K562 (cell line): ENCODE measurements around the gene ABCC11. TPM values are rescaled to one million over a fixed set of nuclear protein-coding genes. Genes with fewer than 3 reads are reported as not detected.

Experiments used
- ATAC-seq: fragments of 200-7000 bp; cut with Tn5 transposase; 3 replicates; pipeline ENCODE4 v1.9.1; 2020; ENCODE audit warnings: moderate library complexity
- BruUV-seq: library from RNA; stranded (reverse); fragments of 400-500 nt; replicated peaks from 2 replicates; lab custom pipeline; 2021; lab: Mats Ljungman, UMichigan
- CTCF ChIA-PET: fragments of 300-600 bp; formaldehyde crosslinking; extraction: SDS; loops from one replicate; lab custom pipeline; 2021; ENCODE audit warnings: low intra/inter-chr PET ratio; lab: Yijun Ruan, JAX
- POLR2A ChIA-PET: fragments of 300-600, 350-650 bp; sonication (Branson Sonifier 250); formaldehyde crosslinking; extraction: SDS; loops from one replicate; lab custom pipeline; 2021; ENCODE audit warnings: antibody characterized with exemption, inconsistent platforms; lab: Yijun Ruan, JAX
- DNase-seq, 4 experiments: peaks; one replicate each; pipeline versions ENCODE4 v3.0.0 to v3.0.0-alpha.2; 2011 to 2018; ENCODE audit warnings: low spot score in 3 of 4, mixed read lengths in 3 of 4; ENCODE audit errors: extremely low read depth in 1 of 4
- FAIRE-seq: peaks from 2 replicates; lab custom pipeline; 2011; peaks lifted over from hg19 to GRCh38; lab: Jason Lieb, UNC
- H2AFZ ChIP-seq: 2 replicates; pipeline ENCODE4 v1.6.0; 2011; ENCODE audit warnings: low read depth, low read length, control low read depth, inconsistent platforms
- H3K27ac ChIP-seq: fragments of 200-600 bp; 3 replicates; pipeline ENCODE4 v1.8.0; 2011; ENCODE audit warnings: low read depth, mild to moderate bottlenecking, control low read depth, inconsistent platforms, low read length, moderate library complexity, mixed read lengths; ENCODE audit errors: extremely low read depth
- H3K27me3 ChIP-seq, 2 experiments: fragments of 300-600 bp in 1 of 2; 2 replicates in 1 of 2; 3 replicates in 1 of 2; pipeline versions ENCODE4 v1.6.0 to v1.8.0; 2011; ENCODE audit warnings: inconsistent platforms in 2 of 2, low read length in 2 of 2, mild to moderate bottlenecking in 1 of 2, mixed read lengths in 1 of 2, moderate library complexity in 1 of 2; ENCODE audit not compliant: control insufficient read depth in 2 of 2, insufficient read depth in 2 of 2
- H3K36me3 ChIP-seq: fragments of 300-600 bp; 3 replicates; pipeline ENCODE4 v1.8.0; 2011; ENCODE audit warnings: mild to moderate bottlenecking, low read length, inconsistent platforms; ENCODE audit not compliant: control insufficient read depth, insufficient read depth
- H3K4me1 ChIP-seq, 2 experiments: fragments of 200-600 bp in 1 of 2; replicated peaks in 1 of 2; 2 replicates in 1 of 2; 3 replicates in 1 of 2; pipeline versions ENCODE4 v1.5.1 to v1.8.0; 2011; ENCODE audit warnings: inconsistent platforms in 2 of 2, low read length in 2 of 2, mild to moderate bottlenecking in 1 of 2, mixed read lengths in 1 of 2, moderate library complexity in 1 of 2; ENCODE audit not compliant: control insufficient read depth in 2 of 2, insufficient read depth in 2 of 2
- H3K4me2 ChIP-seq: 2 replicates; pipeline ENCODE4 v1.6.1; 2011; ENCODE audit warnings: low read length, control low read depth, inconsistent platforms, mixed read lengths; ENCODE audit not compliant: insufficient read depth
- H3K4me3 ChIP-seq: fragments of 200-600 bp; sonication (generic), shearing (Covaris generic); 2 replicates; pipeline ENCODE4 v1.5.1; 2016; ENCODE audit warnings: control low read depth, inconsistent platforms
- H3K79me2 ChIP-seq: fragments of 200-600 bp; 3 replicates; pipeline ENCODE4 v1.8.0; 2011; ENCODE audit warnings: low read length, inconsistent platforms; ENCODE audit not compliant: control insufficient read depth, insufficient read depth
- H3K9ac ChIP-seq, 2 experiments: 2 replicates each; pipeline versions ENCODE4 v1.6.0 to v1.6.1; 2011; ENCODE audit warnings: low read depth in 2 of 2, low read length in 2 of 2, control low read depth in 1 of 2, inconsistent platforms in 1 of 2, mild to moderate bottlenecking in 1 of 2, mixed read lengths in 1 of 2; ENCODE audit not compliant: insufficient read depth in 1 of 2
- H3K9me1 ChIP-seq: one replicate; pipeline ENCODE4 v1.6.0; 2011; ENCODE audit warnings: inconsistent platforms, mild to moderate bottlenecking, low read length, moderate library complexity; ENCODE audit not compliant: control insufficient read depth, insufficient read depth
- H3K9me3 ChIP-seq: replicated peaks from 2 replicates; pipeline ENCODE4 v1.5.1; 2011; ENCODE audit warnings: low read depth, low read length, inconsistent platforms; ENCODE audit not compliant: control insufficient read depth, insufficient read depth
- H4K20me1 ChIP-seq: replicated peaks from 2 replicates; pipeline ENCODE4 v1.6.1; 2011; ENCODE audit warnings: low read length, inconsistent platforms, mixed read lengths; ENCODE audit not compliant: control insufficient read depth, insufficient read depth
- ATF4 ChIP-seq: fragments of 450-650 bp; formaldehyde crosslinking; IDR thresholded peaks from 2 replicates; pipeline ENCODE4 v1.4.0; 2022; ENCODE audit warnings: mild to moderate bottlenecking, moderate library complexity
- CHD4 ChIP-seq: fragments of 200-600 bp; sonication (generic); IDR thresholded peaks from 3 replicates; pipeline ENCODE4 v1.6.1; 2012; ENCODE audit warnings: low read depth, mild to moderate bottlenecking, mixed read lengths, low read length, inconsistent platforms; ENCODE audit not compliant: insufficient read depth, insufficient replicate concordance, poor library complexity, severe bottlenecking
- DIDO1 ChIP-seq: fragments of 450-650 bp; IDR thresholded peaks from 2 replicates; pipeline ENCODE4 v1.6.1; 2016; ENCODE audit warnings: low read depth, missing biosample characterization, missing genetic modification characterization
- HES1 ChIP-seq: fragments of 450-650 bp; IDR thresholded peaks from 2 replicates; pipeline ENCODE4 v1.6.1; 2016; ENCODE audit warnings: low read depth, mild to moderate bottlenecking, moderate library complexity
- HOMEZ ChIP-seq: fragments of 250-450 bp; sonication (Bioruptor Pico); IDR thresholded peaks from 2 replicates; pipeline ENCODE4 v1.4.0; 2020; ENCODE audit warnings: mild to moderate bottlenecking, moderate library complexity
- KAT8 ChIP-seq: fragments of 450-650 bp; IDR thresholded peaks from 2 replicates; pipeline ENCODE4 v1.6.1; 2016; ENCODE audit warnings: low read depth, mild to moderate bottlenecking
- NFXL1 ChIP-seq: fragments of 450-650 bp; formaldehyde crosslinking; IDR thresholded peaks from 2 replicates; pipeline ENCODE4 v1.4.0; 2021; ENCODE audit warnings: mild to moderate bottlenecking
- POU5F1 ChIP-seq: fragments of 150-350 bp; IDR thresholded peaks from 2 replicates; pipeline ENCODE4 v1.6.1; 2014; ENCODE audit warnings: borderline replicate concordance, low read length, low read depth, mild to moderate bottlenecking; ENCODE audit not compliant: partially characterized antibody
- ZBTB5 ChIP-seq: fragments of 450-650 bp; IDR thresholded peaks from 2 replicates; pipeline ENCODE4 v1.6.1; 2017; ENCODE audit warnings: antibody characterized with exemption
- ZBTB8A ChIP-seq: fragments of 450-650 bp; IDR thresholded peaks from 2 replicates; pipeline ENCODE4 v1.6.1; 2018; ENCODE audit warnings: mild to moderate bottlenecking, moderate library complexity; ENCODE audit not compliant: partially characterized antibody
- ZNF140 ChIP-seq: fragments of 250-450 bp; sonication (Bioruptor Pico); IDR thresholded peaks from 2 replicates; pipeline ENCODE4 v1.8.0; 2021; ENCODE audit warnings: moderate library complexity, mild to moderate bottlenecking, inconsistent platforms
- ZNF277 ChIP-seq: fragments of 250-450 bp; sonication (Bioruptor Pico); IDR thresholded peaks from 2 replicates; pipeline ENCODE4 v1.8.0; 2022; ENCODE audit warnings: inconsistent platforms, mild to moderate bottlenecking, moderate library complexity, borderline replicate concordance
- ZNF41 ChIP-seq: fragments of 250-450 bp; sonication (Bioruptor Pico); conservative IDR thresholded peaks from 2 replicates; pipeline ENCODE4 v1.4.0; 2020; ENCODE audit warnings: mild to moderate bottlenecking
- ZNF785 ChIP-seq: fragments of 250-450 bp; sonication (Bioruptor Pico); IDR thresholded peaks from 2 replicates; pipeline ENCODE4 v1.4.0; 2020; ENCODE audit warnings: mild to moderate bottlenecking
- WGBS: fragments of 100-300 bp; shearing (Covaris generic); methylation state at CpG from one replicate; pipeline ENCODE4 v1.1.6; 2016; ENCODE audit warnings: low coverage, mixed read lengths; ENCODE audit not compliant: insufficient coverage; ENCODE audit errors: missing lambda C conversion rate; 5-methylcytosine and 5-hydroxymethylcytosine counted together
- in situ Hi-C: fragments of 300-500 bp; cut with MboI; formaldehyde crosslinking; loops from 4 replicates; pipeline ENCODE4 v1.15.0; 2018; ENCODE audit warnings: inconsistent platforms, mixed read lengths
- intact Hi-C: fragments of 100-400 bp; cut with micrococcal nuclease; formaldehyde crosslinking; loops from 2 replicates; pipeline ENCODE4 v1.14.2; 2022
- polyA plus RNA-seq, 8 experiments: library from polyadenylated mRNA; depleted of rRNA in 4 of 8; stranded (reverse) in 5 of 8; unstranded in 3 of 8; fragments of >200 nt; fragmentation: Nextera tagmentation in 2 of 8; fragmentation: Illumina TruSeq in 1 of 8; extraction: Ambion mirVana in 2 of 8; extraction: Trizol in 1 of 8; gene quantifications; 2 replicates each; pipeline versions ENCODE4 v1.2.1 to v1.2.3, GENCODE V29; 2011 to 2014; ENCODE audit warnings: inconsistent platforms in 1 of 8, missing spikeins in 1 of 8
- total RNA-seq, 7 experiments: library from RNA; depleted of rRNA in 6 of 7; stranded (reverse); fragments of >200 nt in 6 of 7; fragmentation: Illumina TruSeq in 2 of 7; extraction: Trizol in 2 of 7; gene quantifications; 2 replicates each; pipeline versions ENCODE4 v1.2.1 to v1.2.3, GENCODE V29; 2011 to 2021; ENCODE audit warnings: low replicate concordance in 1 of 7

Gene ABCC11
- total and polyA plus RNA-seq, 9 of the 15 experiments (the other 6 are each of a cell fraction or from before 2014, with no cell fraction given), result 0.04 to 0.14 (median 0.04) TPM; not detected in 6

- no peak for TF ChIP-seq ZNF785 (CRISPR knock-in tag)
- TF ChIP-seq DIDO1 (tag), result no peak
- TF ChIP-seq HES1, result no peak
- TF ChIP-seq POU5F1, result no peak
- no peak for TF ChIP-seq ZBTB8A
- no peak for TF ChIP-seq ZNF140
- no peak for TF ChIP-seq ZNF277 (CRISPR knock-in tag)
- TF ChIP-seq KAT8, result no peak
- TF ChIP-seq ZNF41 (CRISPR knock-in tag), result no peak
- no peak for TF ChIP-seq ZBTB5
- no peak for TF ChIP-seq ATF4 (CRISPR knock-in tag)
- no peak for TF ChIP-seq CHD4
- no peak for TF ChIP-seq HOMEZ (CRISPR knock-in tag)
- no peak for TF ChIP-seq NFXL1
- POLR2A ChIA-PET, result interaction anchor here (1.2 kb wide), 1 partner anchor 10 kb away, joined by 3 read pairs; no protein-coding TSS in a partner anchor
- in situ Hi-C loops, result no loop called here
These were observed 106.5 kb downstream of the ABCC11 start for GRCh38 chr16:48140821-48141220.

More at GRCh38 chr16:48140821-48141220, 106.5 kb downstream of the ABCC11 start:
- DNase-seq (no peak), FAIRE-seq (no peak), ATAC-seq (no peak)
- no TSS peak for BruUV-seq
- CTCF ChIA-PET, result no interaction called here
- Histone ChIP-seq H3K4me2 (no peak overlapping the region), H3K9ac (no peak overlapping the region), H3K36me3 (no peaks in the 10 kb centered on the region), H3K4me1 (no peaks in the 10 kb centered on the region), H3K27me3 (peaks cover 0 to 35% of the 10 kb centered on the region in 2 experiments; a peak in 4 of 5 replicates), H3K9me1 (no peaks in the 10 kb centered on the region), H3K4me3 (no peak overlapping the region), H3K27ac (no peak overlapping the region), H3K79me2 (no peaks in the 10 kb centered on the region), H4K20me1 (no peaks in the 10 kb centered on the region), H3K9me3 (no peaks in the 10 kb centered on the region), H2AFZ (no peak overlapping the region)
- intact Hi-C loops, result no loop called here
- WGBS, result 0% methylated on average over 6 of the region's 6 CpGs
